ENCODE results near the gene SLC5A12. TPM values are rescaled to one million over a fixed set of nuclear protein-coding genes. Genes with fewer than 3 reads are reported as not detected.
"Not testable (repeated sequence)": the region's sequence is repeated elsewhere in the genome, so short reads cannot be mapped to it uniquely, and the experiment has no call there.

SLC5A12 gene
- total and polyA plus RNA-seq, 10 of the 15 experiments (the other 5 are each of a cell fraction or from before 2014, with no cell fraction given), result 0.06 to 0.15 TPM; not detected in 8

GRCh38 chr11:26643314-26643713 is 78.5 kb downstream of the SLC5A12 start:
- H3K9me3 ChIP-seq (replicated peaks; ENCODE audit: control insufficient read depth, insufficient read depth, low read length); H3K27ac ChIP-seq (ENCODE audit: control insufficient read depth, insufficient read depth); H3K27me3 ChIP-seq (replicated peaks in 1 of 2; ENCODE audit: control insufficient read depth in 2 of 2, insufficient read depth in 2 of 2, low read length in 1 of 2); POLR2A ChIA-PET; H3K9ac ChIP-seq (ENCODE audit: control insufficient read depth, insufficient read depth, low read length); ATAC-seq; H3K4me2 ChIP-seq (ENCODE audit: control insufficient read depth, insufficient read depth); FAIRE-seq; intact Hi-C loops (cut with micrococcal nuclease; ENCODE audit: unreplicated experiment); H3K36me3 ChIP-seq (ENCODE audit: control insufficient read depth in 2 of 2, insufficient read depth in 2 of 2, low read length in 1 of 2); H4K20me1 ChIP-seq (ENCODE audit: control insufficient read depth, insufficient read depth); H3K79me2 ChIP-seq (ENCODE audit: control insufficient read depth, insufficient read depth, low read length); H3K4me3 ChIP-seq; BruUV-seq (replicated peaks); DNase-seq (ENCODE audit: low read depth, low spot score); H3K4me1 ChIP-seq (ENCODE audit: control insufficient read depth, insufficient read depth, low read length); H2AFZ ChIP-seq (ENCODE audit: control insufficient read depth, low read depth, low read length); in situ Hi-C loops (cut with MboI): not testable (repeated sequence)
- ChIA-PET RAD21 (ENCODE audit: unreplicated experiment) (interaction anchor here (1.0 kb wide), 1 partner anchor 92 kb away, joined by 3 read pairs; no protein-coding TSS in a partner anchor), SMC1A (ENCODE audit: uncharacterized antibody, unreplicated experiment) (interaction anchor here (0.8 to 2.7 kb wide), 5 partner anchors 9 to 165 kb away, joined by 3 to 8 read pairs (median 4); no protein-coding TSS in a partner anchor), CTCF (interaction anchor here (1.3 kb wide), 1 partner anchor 120 kb away, joined by 3 read pairs; no protein-coding TSS in a partner anchor)
- WGBS (ENCODE audit: insufficient coverage, insufficient replicate concordance, low lambda C conversion rate, missing lambda C conversion rate), result 88% methylated on average over 10 of the region's 10 CpGs

- 0% methylated on average over 2 of the region's 2 CpGs for WGBS (ENCODE audit: insufficient coverage, insufficient replicate concordance, low lambda C conversion rate, missing lambda C conversion rate)
- peak overlapping the region; percentile 54; the same call in 1 of the 2 replicates for H2AFZ ChIP-seq (ENCODE audit: control insufficient read depth, low read depth, low read length)
- in situ Hi-C loops (cut with MboI) (no loop called here), intact Hi-C loops (cut with micrococcal nuclease; ENCODE audit: unreplicated experiment) (loop anchor here (2.0 to 5.0 kb wide), 3 partner anchors 24 to 160 kb away; no protein-coding TSS in a partner anchor)
- no peaks in the 10 kb centered on the region for H3K27me3 ChIP-seq (replicated peaks in 1 of 2; ENCODE audit: control insufficient read depth in 2 of 2, insufficient read depth in 2 of 2, low read length in 1 of 2)
- peak; percentile 31 for FAIRE-seq
- BruUV-seq (replicated peaks), result no TSS peak
- H3K27ac ChIP-seq (ENCODE audit: control insufficient read depth, insufficient read depth), result peak overlapping the region; percentile 30; the same call in 1 of the 2 replicates
- ChIA-PET SMC1A (ENCODE audit: uncharacterized antibody, unreplicated experiment) (interaction anchor here (2.6 kb wide), 1 partner anchor 18 kb away, joined by 8 read pairs; no protein-coding TSS in a partner anchor), RAD21 (ENCODE audit: unreplicated experiment) (interaction anchor here (1.0 to 2.1 kb wide), 2 partner anchors 11 to 75 kb away, joined by 5 to 7 read pairs; no protein-coding TSS in a partner anchor), CTCF (interaction anchor here (1.2 kb wide), 1 partner anchor 16 kb away, joined by 4 read pairs; no protein-coding TSS in a partner anchor), POLR2A (interaction anchor here (0.6 to 1.6 kb wide), 2 partner anchors 11 to 25 kb away, joined by 3 to 7 read pairs; no protein-coding TSS in a partner anchor)
- H3K4me1 ChIP-seq (ENCODE audit: control insufficient read depth, insufficient read depth, low read length), result peaks cover 4% of the 10 kb centered on the region
- ATAC-seq, result peak; percentile 96
- no peaks in the 10 kb centered on the region for H3K36me3 ChIP-seq (ENCODE audit: control insufficient read depth in 2 of 2, insufficient read depth in 2 of 2, low read length in 1 of 2)
- H3K4me2 ChIP-seq (ENCODE audit: control insufficient read depth, insufficient read depth), result 0 out of 2 replicates have a peak overlapping the region, but pooled peaks have one; percentile 22
- DNase-seq (ENCODE audit: low read depth, low spot score), result peak; percentile 62
- H3K9ac ChIP-seq (ENCODE audit: control insufficient read depth, insufficient read depth, low read length), result no peak overlapping the region
- H3K9me3 ChIP-seq (replicated peaks; ENCODE audit: control insufficient read depth, insufficient read depth, low read length), result no peaks in the 10 kb centered on the region; the same call in 1 of the 3 replicates
- no peaks in the 10 kb centered on the region for H4K20me1 ChIP-seq (ENCODE audit: control insufficient read depth, insufficient read depth)
- no peak overlapping the region for H3K4me3 ChIP-seq
- no peaks in the 10 kb centered on the region for H3K79me2 ChIP-seq (ENCODE audit: control insufficient read depth, insufficient read depth, low read length)
- TF ChIP-seq ATF2 (IDR thresholded peaks at IDR 0.05; ENCODE audit: low read length) (peak; percentile 65; the same call in 1 of the 2 replicates), SIN3A (IDR thresholded peaks at IDR 0.05; ENCODE audit: low read depth, low read length) (no peak), RBBP5 (conservative IDR thresholded peaks at IDR 0.05) (no peak), GATAD2B (conservative IDR thresholded peaks at IDR 0.05; ENCODE audit: low read depth) (0 out of 2 replicates have a peak, but pooled peaks have one; percentile 69), RUNX3 (IDR thresholded peaks at IDR 0.05; ENCODE audit: low read length) (peak; percentile 51; the same call in 1 of the 2 replicates), DPF2 (IDR thresholded peaks at IDR 0.05) (peak; percentile 81), MXI1 (IDR thresholded peaks at IDR 0.05; ENCODE audit: low read depth, low read length) (peak; percentile 46), BHLHE40 (IDR thresholded peaks at IDR 0.05; ENCODE audit: borderline replicate concordance in 1 of 2, low read depth in 2 of 2, low read length in 1 of 2) (peak; percentile 51 to 65; a peak in 3 of 4 replicates), ATF7 (IDR thresholded peaks at IDR 0.05; ENCODE audit: low read depth) (peak; percentile 94), NFIC (IDR thresholded peaks at IDR 0.05; ENCODE audit: low read depth, low read length) (peak; percentile 70), ZNF217 (IDR thresholded peaks at IDR 0.05) (peak; percentile 65; the same call in 1 of the 2 replicates), ZBED1 (IDR thresholded peaks at IDR 0.05; ENCODE audit: borderline replicate concordance) (no peak), MAX (IDR thresholded peaks at IDR 0.05; ENCODE audit: low read depth, low read length) (no peak), ELK1 (IDR thresholded peaks at IDR 0.05; ENCODE audit: low read depth, low read length) (no peak), ZZZ3 (IDR thresholded peaks at IDR 0.05; ENCODE audit: control insufficient read depth, insufficient read length, low read depth) (no peak)
Observed at GRCh38 chr11:26632691-26633159, 89.1 kb downstream of the SLC5A12 start.

Data from GM12878 (cell line).